GM21381 (cell line): ENCODE data around the gene ZNF576.
"Not testable (repeated sequence)": the region's sequence is repeated elsewhere in the genome, so short reads cannot be mapped to it uniquely, and the experiment has no call there.

Experiments
- ATAC-seq: cut with Tn5 transposase; IDR thresholded peaks from one replicate; pipeline ENCODE4 v1.9.1; 2021; ENCODE audit warnings: mild to moderate bottlenecking, moderate library complexity; ENCODE audit not compliant: unreplicated experiment

Gene ZNF576, protein sequence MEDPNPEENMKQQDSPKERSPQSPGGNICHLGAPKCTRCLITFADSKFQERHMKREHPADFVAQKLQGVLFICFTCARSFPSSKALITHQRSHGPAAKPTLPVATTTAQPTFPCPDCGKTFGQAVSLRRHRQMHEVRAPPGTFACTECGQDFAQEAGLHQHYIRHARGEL

DNA sequence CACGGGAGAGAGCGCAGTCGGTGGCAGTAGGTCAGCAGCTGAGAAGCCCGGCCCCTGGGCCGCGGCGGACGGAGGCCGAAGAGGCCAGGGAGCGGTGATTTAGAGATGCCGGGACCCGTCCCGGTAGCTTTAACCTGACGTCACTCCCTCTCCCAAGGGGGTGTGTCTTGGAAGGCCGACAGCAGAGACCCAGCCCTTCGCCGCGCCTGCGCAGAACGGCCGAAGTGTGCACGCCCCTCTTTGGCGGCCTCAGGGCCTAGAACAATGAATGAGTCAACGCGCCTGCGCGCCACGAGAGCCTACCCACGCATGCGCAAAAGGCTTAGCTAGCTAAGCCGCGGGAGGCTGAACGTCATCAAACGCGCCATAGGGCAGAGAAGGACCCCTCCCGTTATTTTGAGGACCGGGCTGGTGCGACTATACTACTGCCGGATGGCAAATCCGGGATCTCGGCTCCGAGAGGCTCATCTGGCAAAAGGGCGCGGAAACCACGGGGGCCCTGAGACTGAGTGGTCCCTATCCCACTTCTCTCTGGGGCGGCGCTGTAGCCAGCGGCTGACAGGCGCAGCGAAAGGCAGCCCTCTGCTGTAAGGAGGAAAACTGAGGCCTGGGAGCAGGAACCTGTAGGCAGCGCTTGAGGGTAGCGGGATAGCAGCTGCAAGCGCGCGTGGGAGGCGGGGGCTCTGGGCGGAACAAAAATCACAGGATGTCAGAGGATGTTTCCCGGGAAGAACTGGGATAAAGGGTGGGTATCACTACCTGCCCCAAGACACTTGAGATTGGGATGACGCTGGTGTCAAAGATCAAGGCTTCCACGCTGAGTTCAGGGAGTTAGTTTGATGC lies at the start of gene ZNF576, which contains the start of gene IRGQ:
Gene ZNF576 (plus strand): TSS at position 597 of the 843 bp plus-strand sequence. CDS start 514 bp downstream, outside the sequence.
Gene IRGQ (minus strand): TSS at position 136 of the 843 bp plus-strand sequence. CDS start 796 bp downstream, outside the sequence.
- ATAC-seq = peak; percentile 78

DNA sequence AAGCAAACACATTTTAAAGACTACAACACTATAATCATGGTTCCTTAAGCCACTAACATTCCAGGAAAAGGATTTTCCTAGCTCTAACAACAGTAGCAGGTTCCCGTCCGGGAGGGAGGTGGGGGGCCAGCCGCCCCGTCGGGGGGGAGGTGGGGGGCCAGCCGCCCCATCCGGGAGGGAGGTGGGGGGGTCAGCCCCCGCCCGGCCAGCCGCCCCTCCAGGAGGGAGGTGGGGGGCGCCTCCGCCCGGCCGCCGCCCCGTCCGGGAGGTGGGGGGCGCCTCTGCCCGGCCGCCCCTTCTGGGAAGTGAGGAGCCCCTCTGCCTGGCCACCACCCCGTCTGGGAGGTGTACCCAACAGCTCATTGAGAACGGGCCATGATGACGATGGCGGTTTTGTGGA lies 48.5 kb upstream of the ZNF576 start:
- not testable (repeated sequence) for ATAC-seq

DNA sequence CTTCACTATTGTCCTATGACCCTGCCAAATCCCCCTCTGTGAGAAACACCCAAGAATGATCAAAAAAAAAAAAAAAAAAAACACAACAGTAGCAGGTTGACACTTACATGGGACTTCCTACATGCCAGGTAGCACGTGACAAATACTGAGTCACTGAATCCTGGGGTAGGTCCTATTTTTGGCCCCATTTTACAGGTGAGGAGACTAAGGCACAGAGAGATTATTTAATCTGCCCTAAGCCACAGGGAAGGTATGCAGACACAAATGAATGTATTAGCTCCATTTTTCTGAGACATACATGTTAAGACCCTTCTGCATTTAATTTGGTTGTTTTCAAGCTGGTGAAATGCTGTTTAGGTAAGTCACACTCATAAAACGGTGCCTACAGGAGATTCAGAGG lies 47.7 kb upstream of the ZNF576 start:
- ATAC-seq = no peak

GRCh38 chr19:43551399-43552197 lies 44.8 kb upstream of the ZNF576 start:
- no peak for ATAC-seq

GRCh38 chr19:43552198-43552450 lies 44.3 kb upstream of the ZNF576 start:
- no peak for ATAC-seq

- ATAC-seq = no peak
These were observed 43.8 kb upstream of the ZNF576 start for GRCh38 chr19:43552616-43553015.

DNA sequence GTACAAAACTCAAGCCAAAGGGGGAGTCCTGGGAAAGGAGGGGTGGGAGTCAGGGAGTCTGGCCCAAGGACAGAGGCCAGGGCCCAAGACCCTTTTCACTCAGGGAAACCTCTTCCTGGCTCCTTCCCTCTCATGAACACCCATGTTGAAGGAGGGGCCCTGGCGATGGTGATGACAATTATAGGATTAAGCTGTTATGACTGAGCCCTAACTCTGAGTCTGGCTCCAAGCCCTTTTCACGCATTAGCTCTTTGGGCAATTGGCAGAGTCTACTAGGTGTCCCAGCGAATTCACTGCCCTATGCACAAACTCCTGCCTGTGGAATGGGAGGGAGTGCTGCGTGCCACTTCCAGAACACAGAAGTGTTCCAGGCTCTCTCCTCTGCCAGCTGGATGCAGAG lies 42.7 kb upstream of the ZNF576 start:
- no peak for ATAC-seq

DNA sequence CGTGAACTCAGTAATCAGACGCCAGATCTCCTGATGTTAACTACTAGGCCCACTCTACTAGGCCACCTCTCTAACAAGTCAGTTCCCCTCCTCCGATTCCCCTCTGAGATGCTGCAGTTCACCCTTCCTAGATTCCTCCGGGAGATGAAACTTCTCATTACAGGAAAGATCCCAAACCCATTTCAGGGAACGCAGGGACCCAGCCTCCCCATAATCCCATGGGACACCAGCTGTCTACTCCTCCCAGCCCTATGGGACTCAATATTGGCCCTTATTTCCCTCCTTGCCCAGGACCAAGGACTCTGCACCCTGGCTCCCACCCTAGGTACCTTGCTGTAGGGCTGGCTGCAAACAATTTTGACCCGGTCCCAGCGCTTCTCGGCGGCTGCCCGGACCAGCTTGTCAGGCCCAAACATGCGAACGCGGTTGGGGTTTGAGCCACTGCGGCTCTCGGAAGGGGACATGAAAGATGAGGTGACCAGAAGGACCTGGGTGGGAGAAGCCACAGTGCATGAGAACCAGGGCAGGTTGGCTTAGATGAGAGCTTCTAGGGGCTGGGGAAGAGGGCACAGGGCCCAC lies 42.0 kb upstream of the ZNF576 start:
- ATAC-seq = no peak

- no peak for ATAC-seq
These were observed 41.1 kb upstream of the ZNF576 start for GRCh38 chr19:43555185-43555770.

DNA sequence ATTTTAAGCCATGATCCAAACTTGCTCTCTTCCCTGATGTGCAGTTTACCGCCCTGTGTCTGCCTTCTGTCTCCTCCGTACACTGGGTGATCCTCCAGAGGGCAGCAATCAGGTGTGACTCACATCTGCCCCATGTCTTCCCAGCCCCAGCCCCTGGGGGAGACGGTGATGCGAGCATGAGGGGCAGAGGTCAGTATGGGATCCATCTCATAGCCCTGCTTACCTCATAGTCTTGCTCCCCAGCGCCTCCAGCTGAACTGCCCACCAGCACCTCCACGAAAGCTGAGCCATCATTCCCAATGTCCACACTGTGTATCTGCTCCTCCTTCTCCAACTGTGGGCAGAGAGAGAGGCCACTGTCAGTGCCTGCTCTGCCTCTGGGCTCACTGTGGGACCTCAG lies 35.7 kb upstream of the ZNF576 start:
- ATAC-seq = no peak

DNA sequence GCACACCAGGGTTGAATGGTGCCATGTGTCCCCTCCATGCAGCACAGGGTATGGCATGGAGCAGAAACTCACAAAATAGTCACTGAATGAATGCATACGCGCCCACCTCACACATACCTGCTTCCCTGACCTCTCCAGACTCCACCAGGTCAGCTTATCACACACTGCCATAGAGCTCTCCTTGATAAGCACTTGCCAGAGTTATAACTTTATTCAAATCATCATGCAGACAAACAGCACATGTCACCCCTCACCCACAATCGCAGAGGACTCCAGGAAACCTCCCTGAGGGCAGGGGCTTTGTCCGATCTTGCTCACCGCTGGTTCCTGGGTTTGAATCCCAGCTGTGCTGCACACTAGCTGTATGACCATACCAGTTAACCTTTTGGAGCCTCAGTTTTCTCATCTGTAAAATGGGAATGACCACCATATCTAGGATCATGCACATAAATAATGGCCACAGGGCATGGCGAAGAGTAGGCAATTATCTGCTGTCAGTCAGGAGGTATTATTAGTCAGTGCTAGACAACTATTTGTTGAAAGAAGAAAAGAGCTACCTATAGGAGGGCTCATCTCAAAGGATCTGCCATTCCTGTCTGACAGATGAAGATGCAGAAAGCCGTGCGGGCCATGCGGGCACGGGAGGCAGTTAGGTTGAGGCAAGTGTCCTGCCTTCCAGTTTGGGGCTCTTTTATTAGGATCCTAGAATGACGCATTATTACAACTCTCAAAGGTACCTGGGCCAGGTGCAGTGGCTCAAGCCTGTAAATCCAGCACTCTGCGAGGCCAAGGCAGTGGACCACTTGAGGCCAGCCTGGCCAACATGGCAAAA lies 35.0 kb upstream of the ZNF576 start:
- ATAC-seq = no peak

DNA sequence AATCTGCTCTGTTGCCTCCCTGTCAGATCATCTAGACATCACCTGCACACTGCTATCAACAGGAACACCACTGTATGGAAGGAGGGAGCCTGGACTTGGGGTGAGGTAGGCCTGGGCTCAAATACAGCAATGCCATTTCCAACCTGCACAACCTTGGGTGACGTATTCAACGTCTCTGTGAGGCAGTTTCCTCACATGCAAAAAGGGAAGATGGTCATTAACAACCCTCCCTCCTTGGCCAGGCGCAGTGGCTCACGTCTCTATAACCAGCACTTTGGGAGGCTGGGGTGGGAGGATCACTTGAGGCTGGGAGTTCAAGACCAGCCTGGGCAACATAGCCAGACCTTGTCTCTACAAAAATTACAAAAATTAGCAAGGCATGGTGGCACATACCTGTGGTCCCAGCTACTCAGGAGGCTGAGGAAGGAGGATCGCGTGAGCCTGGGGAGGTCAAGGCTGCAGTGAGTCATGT lies 34.1 kb upstream of the ZNF576 start:
- ATAC-seq = no peak

DNA sequence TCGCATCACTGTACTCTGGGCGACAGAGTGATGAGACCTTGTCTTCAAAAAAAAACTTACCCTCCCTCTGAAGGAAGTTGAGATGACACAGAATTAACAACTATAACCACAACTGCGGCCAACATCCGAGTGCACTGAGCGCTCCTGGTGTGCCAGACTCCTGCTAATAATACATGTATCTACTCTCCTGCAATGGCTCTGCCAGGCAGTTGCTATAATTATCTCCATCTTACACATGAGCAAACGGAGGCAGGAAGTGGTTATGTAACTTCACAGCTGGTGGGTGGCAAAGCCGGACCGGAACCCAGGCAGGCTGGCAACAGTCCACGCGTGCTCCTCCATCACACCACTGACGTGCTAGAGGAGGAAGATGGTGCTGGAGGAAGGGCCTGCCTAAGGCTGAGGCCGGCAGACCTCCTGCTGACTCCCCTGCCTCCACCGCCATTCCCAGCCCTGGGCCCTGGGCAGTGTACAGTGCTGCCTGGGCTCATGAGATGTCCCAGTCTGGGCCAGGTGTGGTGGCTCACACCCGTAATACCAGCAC lies 33.6 kb upstream of the ZNF576 start:
- peak; percentile 80 for ATAC-seq

GRCh38 chr19:43563816-43564457 lies 32.5 kb upstream of the ZNF576 start:
- no peak for ATAC-seq

DNA sequence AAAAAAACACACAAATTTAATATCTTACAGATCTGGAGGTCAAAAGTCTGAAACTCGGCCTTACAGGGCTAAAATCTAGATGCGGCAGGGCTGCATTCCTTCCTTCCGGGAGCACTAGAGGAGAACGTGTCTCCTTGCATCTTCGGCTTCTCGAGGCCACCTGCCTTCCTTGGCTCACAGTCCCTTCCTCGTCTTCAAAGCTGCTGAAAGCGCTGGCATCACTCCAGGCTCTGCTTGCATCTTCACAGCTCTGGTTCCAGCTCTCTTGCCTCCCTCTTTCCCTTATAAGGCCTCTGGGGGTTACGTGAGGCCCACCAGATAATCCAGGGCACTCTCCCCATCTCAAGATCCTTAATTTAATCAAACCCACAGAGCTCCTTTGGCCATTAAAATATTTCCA lies 31.6 kb upstream of the ZNF576 start:
- ATAC-seq = no peak

DNA sequence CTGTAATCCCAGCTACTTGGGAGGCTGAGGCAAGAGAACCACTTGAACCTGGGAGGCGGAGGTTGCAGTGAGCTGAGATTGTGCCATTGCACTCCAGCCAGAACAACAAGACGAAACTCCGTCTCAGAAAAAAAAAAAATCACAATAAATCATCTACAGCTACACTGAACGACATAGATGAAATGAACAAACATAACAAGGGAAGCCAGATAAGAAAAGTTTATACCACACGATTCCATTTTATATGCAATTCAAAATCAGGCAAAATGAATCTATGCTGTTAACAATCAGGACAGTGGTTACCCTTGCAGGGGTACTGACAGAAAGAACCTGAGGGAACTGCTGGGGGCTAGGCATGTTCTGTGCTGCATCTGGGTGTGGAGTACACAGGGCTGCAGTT lies 26.7 kb upstream of the ZNF576 start:
- no peak for ATAC-seq

DNA sequence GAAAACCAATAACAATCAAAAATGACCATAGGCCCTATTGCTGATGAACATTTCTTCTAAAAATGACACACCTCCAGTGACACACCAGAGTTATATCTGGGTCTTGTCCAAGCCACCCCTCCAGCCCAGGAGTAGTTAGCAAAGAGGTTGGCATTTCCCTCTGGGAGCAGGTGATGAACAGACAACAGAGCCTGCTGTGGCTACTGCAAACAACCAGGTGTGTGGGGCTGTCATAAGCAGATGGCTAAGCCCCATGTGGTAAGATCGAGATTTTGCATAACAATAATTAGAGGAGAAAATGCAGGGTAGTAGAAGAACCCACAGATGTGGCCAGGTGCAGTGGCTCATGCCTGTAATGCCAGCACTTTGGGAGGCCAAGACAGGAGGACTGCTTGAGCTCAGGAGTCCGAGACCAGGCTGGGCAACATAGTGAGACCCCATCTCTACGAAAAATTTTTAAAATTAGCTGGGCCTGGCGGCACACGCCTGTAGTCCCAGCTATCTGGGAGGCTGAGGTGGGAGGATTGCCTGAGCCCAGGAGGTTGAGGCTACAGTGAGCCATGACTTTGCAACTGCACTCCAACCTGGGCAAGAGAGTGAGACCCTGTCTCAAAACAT lies 26.1 kb upstream of the ZNF576 start:
- no peak for ATAC-seq

GRCh38 chr19:43572171-43572588 lies 24.2 kb upstream of the ZNF576 start:
- no peak for ATAC-seq
